Common myeloid progenitor, CD34-positive (primary cell): Measurements from ENCODE around the gene EMILIN2.

Source experiments
- CTCF ChIA-PET: fragments of 350-600 bp; sonication (Branson Sonifier 250); formaldehyde crosslinking; loops from one replicate; lab custom pipeline; 2021; ENCODE audit warnings: antibody characterized with exemption; lab: Charles Lee
- POLR2A ChIA-PET: fragments of 350-600 bp; sonication (Branson Sonifier 250); formaldehyde crosslinking; loops from one replicate; lab custom pipeline; 2021; ENCODE audit warnings: antibody characterized with exemption; lab: Charles Lee
- DNase-seq, 3 donors: peaks; one replicate each; pipeline versions ENCODE4 v3.0.0 to v3.0.0-alpha.2; 2013
- H3K27ac ChIP-seq, 2 experiments: 1 replicate in 1 of 2; 2 replicates in 1 of 2; pipeline ENCODE4 v1.7.0; 2013; ENCODE audit warnings: inconsistent platforms in 2 of 2, low read length in 2 of 2, mild to moderate bottlenecking in 2 of 2, low read depth in 1 of 2, moderate library complexity in 1 of 2; ENCODE audit not compliant: severe bottlenecking in 2 of 2, insufficient read depth in 1 of 2, poor library complexity in 1 of 2
- H3K27me3 ChIP-seq, 5 experiments: replicated peaks in 2 of 5; 1 replicate in 3 of 5; 2 replicates in 2 of 5; pipeline versions ENCODE4 v1.6.1 to v1.7.0; 2013; ENCODE audit warnings: low read length in 4 of 5, mild to moderate bottlenecking in 2 of 5, moderate library complexity in 2 of 5, inconsistent platforms in 1 of 5; ENCODE audit not compliant: insufficient read depth in 5 of 5, control insufficient read depth in 4 of 5
- H3K36me3 ChIP-seq, 4 experiments: 1 replicate in 2 of 4; 2 replicates in 2 of 4; pipeline versions ENCODE4 v1.6.1 to v1.7.0; 2013; ENCODE audit warnings: low read length in 3 of 4, control low read depth in 1 of 4, mild to moderate bottlenecking in 1 of 4; ENCODE audit not compliant: control insufficient read depth in 4 of 4, insufficient read depth in 4 of 4
- H3K4me1 ChIP-seq, 4 experiments: 1 replicate in 3 of 4; 2 replicates in 1 of 4; pipeline versions ENCODE4 v1.6.1 to v1.7.1; 2013; ENCODE audit warnings: low read length in 3 of 4, mild to moderate bottlenecking in 3 of 4, control low read depth in 1 of 4, inconsistent platforms in 1 of 4, moderate library complexity in 1 of 4; ENCODE audit not compliant: control insufficient read depth in 4 of 4, insufficient read depth in 4 of 4; ENCODE audit errors: control extremely low read depth in 1 of 4
- H3K4me3 ChIP-seq, 7 experiments: 1 replicate in 4 of 7; 2 replicates in 3 of 7; pipeline versions ENCODE4 v1.5.1 to v1.7.0; 2013; ENCODE audit warnings: mild to moderate bottlenecking in 7 of 7, low read length in 6 of 7, moderate library complexity in 6 of 7, inconsistent platforms in 2 of 7, low read depth in 2 of 7, control low read depth in 1 of 7; ENCODE audit not compliant: insufficient read depth in 4 of 7, control insufficient read depth in 1 of 7; ENCODE audit errors: extremely low read depth in 1 of 7
- H3K9me3 ChIP-seq, 5 experiments: 1 replicate in 4 of 5; 2 replicates in 1 of 5; pipeline versions ENCODE4 v1.6.1 to v1.7.1; 2013; ENCODE audit warnings: low read length in 4 of 5, mild to moderate bottlenecking in 2 of 5, inconsistent platforms in 1 of 5, low read depth in 1 of 5, moderate library complexity in 1 of 5; ENCODE audit not compliant: control insufficient read depth in 4 of 5, insufficient read depth in 2 of 5; ENCODE audit errors: control extremely low read depth in 1 of 5
- WGBS: methylation state at CpG from one replicate; pipeline ENCODE4 v1.1.5; 2013; ENCODE audit not compliant: insufficient coverage; 5-methylcytosine and 5-hydroxymethylcytosine counted together

EMILIN2 gene

GRCh38 chr18:2882201-2882600 lies 35.4 kb downstream of the EMILIN2 start:
- no peak for DNase-seq
- H3K27me3 ChIP-seq: no peaks in the 10 kb centered on the region
- peaks cover 0 to 8% (median 2%) of the 10 kb centered on the region in 4 experiments for H3K36me3 ChIP-seq
- no peak overlapping the region for H3K27ac ChIP-seq
- POLR2A ChIA-PET: no interaction called here
- no peak overlapping the region for H3K4me3 ChIP-seq
- WGBS: 100% methylated on average over 4 of the region's 4 CpGs
- H3K9me3 ChIP-seq: peaks cover 0 to 11% (median 0%) of the 10 kb centered on the region in 5 experiments
- CTCF ChIA-PET: no interaction called here
- H3K4me1 ChIP-seq: peaks cover 0 to 33% (median 19%) of the 10 kb centered on the region in 4 experiments

- ChIA-PET POLR2A (no interaction called here), CTCF (interaction anchor here (0.8 to 1.3 kb wide), 5 partner anchors 11 to 35 kb away, joined by 3 to 6 read pairs (median 4); no protein-coding TSS in a partner anchor)
- peak in 2 of 3 donors; percentile 46 to 54 for DNase-seq
- H3K4me1 ChIP-seq: peaks cover 5 to 36% (median 22%) of the 10 kb centered on the region in 4 experiments
- peaks cover 0 to 14% (median 0%) of the 10 kb centered on the region in 5 experiments for H3K9me3 ChIP-seq
- H3K4me3 ChIP-seq: peak overlapping the region in 4 of 7 experiments; percentile 5 to 38 (median 32)
- peaks cover 0 to 8% (median 2%) of the 10 kb centered on the region in 4 experiments for H3K36me3 ChIP-seq
- H3K27me3 ChIP-seq: no peaks in the 10 kb centered on the region
- WGBS: 26% methylated on average over 9 of the region's 10 CpGs
- H3K27ac ChIP-seq: no peak overlapping the region
Observed at GRCh38 chr18:2883076-2883735, 36.4 kb downstream of the EMILIN2 start.

GRCh38 chr18:2884706-2885285 lies 38.0 kb downstream of the EMILIN2 start:
- Histone ChIP-seq H3K27me3 (no peaks in the 10 kb centered on the region), H3K4me3 (no peak overlapping the region), H3K36me3 (peaks cover 0 to 8% (median 2%) of the 10 kb centered on the region in 4 experiments), H3K27ac (no peak overlapping the region), H3K4me1 (peaks cover 5 to 37% (median 22%) of the 10 kb centered on the region in 4 experiments), H3K9me3 (peaks cover 0 to 14% (median 0%) of the 10 kb centered on the region in 5 experiments)
- 95% methylated on average over 12 of the region's 13 CpGs for WGBS
- ChIA-PET CTCF (interaction anchor here (1.0 kb wide), 1 partner anchor 10 kb away, joined by 4 read pairs; no protein-coding TSS in a partner anchor), POLR2A (no interaction called here)
- DNase-seq: no peak

GRCh38 chr18:2887470-2887869 lies 40.7 kb downstream of the EMILIN2 start:
- no peak overlapping the region for H3K4me3 ChIP-seq
- no peaks in the 10 kb centered on the region for H3K27me3 ChIP-seq
- peaks cover 0 to 14% (median 2%) of the 10 kb centered on the region in 4 experiments for H3K36me3 ChIP-seq
- POLR2A ChIA-PET: no interaction called here
- H3K27ac ChIP-seq: no peak overlapping the region
- 75% methylated on average over 4 of the region's 4 CpGs for WGBS
- CTCF ChIA-PET: interaction anchor here (1.1 kb wide), 1 partner anchor 16 kb away, joined by 3 read pairs; no protein-coding TSS in a partner anchor
- DNase-seq: no peak
- peaks cover 5 to 29% (median 18%) of the 10 kb centered on the region in 4 experiments for H3K4me1 ChIP-seq
- H3K9me3 ChIP-seq: peaks cover 0 to 14% (median 0%) of the 10 kb centered on the region in 5 experiments

- H3K4me3 ChIP-seq: no peak overlapping the region
- 90% methylated on average over 2 of the region's 3 CpGs for WGBS
- peaks cover 0 to 10% (median 5%) of the 10 kb centered on the region in 4 experiments for H3K4me1 ChIP-seq
- H3K27me3 ChIP-seq: no peaks in the 10 kb centered on the region
- H3K9me3 ChIP-seq: peaks cover 0 to 14% (median 0%) of the 10 kb centered on the region in 5 experiments
- CTCF ChIA-PET: interaction anchor here (0.9 to 1.1 kb wide), 2 partner anchors 10 to 14 kb away, joined by 3 read pairs; no protein-coding TSS in a partner anchor
- POLR2A ChIA-PET: no interaction called here
- DNase-seq: peak in 2 of 3 donors; percentile 18 to 44
- peaks cover 0 to 14% (median 2%) of the 10 kb centered on the region in 4 experiments for H3K36me3 ChIP-seq
- H3K27ac ChIP-seq: no peak overlapping the region
Observed at GRCh38 chr18:2889761-2890192, 43.0 kb downstream of the EMILIN2 start.

GRCh38 chr18:2890606-2891005 lies 43.8 kb downstream of the EMILIN2 start:
- POLR2A ChIA-PET: no interaction called here
- no peak for DNase-seq
- no peak overlapping the region for H3K4me3 ChIP-seq
- 96% methylated on average over 5 of the region's 5 CpGs for WGBS
- peaks cover 0 to 8% (median 5%) of the 10 kb centered on the region in 4 experiments for H3K4me1 ChIP-seq
- H3K27ac ChIP-seq: no peak overlapping the region
- H3K9me3 ChIP-seq: peaks cover 0 to 16% (median 0%) of the 10 kb centered on the region in 5 experiments
- no peaks in the 10 kb centered on the region for H3K27me3 ChIP-seq
- peaks cover 0 to 14% (median 4%) of the 10 kb centered on the region in 4 experiments for H3K36me3 ChIP-seq
- CTCF ChIA-PET: interaction anchor here (0.7 kb wide), 1 partner anchor 23 kb away, joined by 3 read pairs; no protein-coding TSS in a partner anchor
